Osteoblast (primary cell): ENCODE data around the gene SLC12A3. TPM values are rescaled to one million over a fixed set of nuclear protein-coding genes. Genes with fewer than 3 reads are reported as not detected.

ENCODE experiments used
- DNase-seq: peaks from one replicate; pipeline ENCODE4 v3.0.0; 2011; ENCODE audit warnings: low spot score, mixed read lengths; ENCODE audit not compliant: insufficient read length; ENCODE audit errors: missing footprints
- H2AFZ ChIP-seq: 2 replicates; pipeline ENCODE4 v1.6.0; 2011; ENCODE audit warnings: mild to moderate bottlenecking, low read length
- H3K27ac ChIP-seq: 2 replicates; pipeline ENCODE4 v1.5.1; 2011; ENCODE audit warnings: mild to moderate bottlenecking, low read depth, low read length, moderate library complexity
- H3K27me3 ChIP-seq: 2 replicates; pipeline ENCODE4 v1.6.0; 2012; ENCODE audit warnings: mild to moderate bottlenecking, control low read depth, inconsistent platforms, low read length, moderate library complexity; ENCODE audit not compliant: insufficient read depth
- H3K36me3 ChIP-seq: 2 replicates; pipeline ENCODE4 v1.5.1; 2011; ENCODE audit warnings: mild to moderate bottlenecking, low read length, control low read depth, moderate library complexity; ENCODE audit not compliant: insufficient read depth
- H3K4me1 ChIP-seq: 2 replicates; pipeline ENCODE4 v1.5.1; 2011; ENCODE audit warnings: mild to moderate bottlenecking, low read length, control low read depth, moderate library complexity; ENCODE audit not compliant: insufficient read depth
- H3K4me2 ChIP-seq: 2 replicates; pipeline ENCODE4 v1.6.0; 2011; ENCODE audit warnings: mild to moderate bottlenecking, low read length; ENCODE audit not compliant: insufficient read depth
- H3K4me3 ChIP-seq: fragments of 200-600 bp; sonication (generic); 3 replicates; pipeline ENCODE4 v1.5.1; 2012; ENCODE audit warnings: mild to moderate bottlenecking, low read length, inconsistent platforms; ENCODE audit not compliant: insufficient read depth
- H3K79me2 ChIP-seq: 2 replicates; pipeline ENCODE4 v1.6.0; 2012; ENCODE audit warnings: mild to moderate bottlenecking, low read length, control low read depth, inconsistent platforms; ENCODE audit not compliant: insufficient read depth
- H3K9me3 ChIP-seq: 2 replicates; pipeline ENCODE4 v1.5.1; 2011; ENCODE audit warnings: low read depth, low read length, control low read depth
- H4K20me1 ChIP-seq: 2 replicates; pipeline ENCODE4 v1.6.0; 2012; ENCODE audit warnings: mild to moderate bottlenecking, low read length, control low read depth; ENCODE audit not compliant: insufficient read depth
- CTCF ChIP-seq: IDR thresholded peaks from 2 replicates; pipeline ENCODE4 v1.5.1; 2011; ENCODE audit warnings: mild to moderate bottlenecking, low read depth, low read length, moderate library complexity; ENCODE audit errors: extremely low read depth
- total RNA-seq: library from RNA; depleted of rRNA; stranded (reverse); fragments of >200 nt; gene quantifications from 2 replicates; pipeline ENCODE4 v1.2.3, GENCODE V29; 2012

Gene SLC12A3
- total RNA-seq, 1 donor, result not detected

GRCh38 chr16:56931271-56931891, 66.4 kb downstream of the SLC12A3 start:
- no peaks in the 10 kb centered on the region for H3K27me3 ChIP-seq
- peaks cover 47% of the 10 kb centered on the region for H3K79me2 ChIP-seq
- H3K9me3 ChIP-seq, result no peaks in the 10 kb centered on the region
- H3K36me3 ChIP-seq, result peaks cover 29% of the 10 kb centered on the region
- peak overlapping the region; percentile 88 for H2AFZ ChIP-seq
- peaks cover 27% of the 10 kb centered on the region for H3K4me1 ChIP-seq
- H4K20me1 ChIP-seq, result peaks cover 39% of the 10 kb centered on the region
- H3K27ac ChIP-seq, result peak overlapping the region; percentile 94
- peak; percentile 69 for DNase-seq
- no peak for TF ChIP-seq CTCF
- peak overlapping the region; percentile 78 for H3K4me2 ChIP-seq
- peak overlapping the region; percentile 92 for H3K4me3 ChIP-seq

GRCh38 chr16:56931892-56932720, 67.1 kb downstream of the SLC12A3 start, which contains the start of gene HERPUD1:
TSS of gene HERPUD1 (plus strand) at chr16:56932142. CDS start at chr16:56932245, 103 bp downstream.
- Histone ChIP-seq H3K4me1 (peaks cover 27% of the 10 kb centered on the region), H3K36me3 (peaks cover 36% of the 10 kb centered on the region), H2AFZ (peak within 1 kb of the TSS; percentile 88), H3K27ac (peak within 1 kb of the TSS; percentile 94), H4K20me1 (peaks cover 42% of the 10 kb centered on the region), H3K27me3 (no peaks in the 10 kb centered on the region), H3K4me3 (peak within 1 kb of the TSS; percentile 92), H3K9me3 (no peaks in the 10 kb centered on the region), H3K79me2 (peaks cover 52% of the 10 kb centered on the region), H3K4me2 (peak within 1 kb of the TSS; percentile 99)
- peak; percentile 6 for TF ChIP-seq CTCF
- peak; percentile 100 for DNase-seq

- H3K36me3 ChIP-seq, result peaks cover 45% of the 10 kb centered on the region
- peak overlapping the region; percentile 99 for H3K4me2 ChIP-seq
- peak overlapping the region; percentile 42 for H2AFZ ChIP-seq
- H4K20me1 ChIP-seq, result peaks cover 42% of the 10 kb centered on the region
- peaks cover 54% of the 10 kb centered on the region for H3K79me2 ChIP-seq
- peak; percentile 87 for DNase-seq
- peaks cover 27% of the 10 kb centered on the region for H3K4me1 ChIP-seq
- H3K27me3 ChIP-seq, result no peaks in the 10 kb centered on the region
- peak overlapping the region; percentile 94 for H3K27ac ChIP-seq
- H3K4me3 ChIP-seq, result peak overlapping the region; percentile 92
- H3K9me3 ChIP-seq, result no peaks in the 10 kb centered on the region
- TF ChIP-seq CTCF, result no peak
Measured at GRCh38 chr16:56932721-56933619, 68.0 kb downstream of the SLC12A3 start.
